Measurements from ENCODE around the gene ZNF219.

The ZNF219 gene

GRCh38 chr14:21113369-21113768 is 14.9 kb upstream of the ZNF219 start:
- no peak for TF ChIP-seq SPI1 (IDR thresholded peaks at IDR 0.05; ENCODE audit: low read depth, low read length)
- no peak for TF ChIP-seq POLR2AphosphoS5 (IDR thresholded peaks at IDR 0.05; ENCODE audit: low read depth, low read length)
- no peak for TF ChIP-seq TAF1 (IDR thresholded peaks at IDR 0.05; ENCODE audit: low read depth, low read length)
- no peak for TF ChIP-seq PAX5 (IDR thresholded peaks at IDR 0.05; ENCODE audit: insufficient read depth, low read length, severe bottlenecking)
- TF ChIP-seq POU2F2 (IDR thresholded peaks at IDR 0.05; ENCODE audit: low read depth, low read length), result no peak
- no peak for TF ChIP-seq POLR2A (IDR thresholded peaks at IDR 0.05; ENCODE audit: low read depth, low read length)
- FAIRE-seq (no peak), DNase-seq (ENCODE audit: insufficient read length, low spot score) (no peak)

GRCh38 chr14:21112255-21112654 is 13.8 kb upstream of the ZNF219 start:
- DNase-seq (ENCODE audit: insufficient read length, low spot score) (no peak), FAIRE-seq (no peak)
- TF ChIP-seq TAF1 (IDR thresholded peaks at IDR 0.05; ENCODE audit: low read depth, low read length), result no peak
- TF ChIP-seq POU2F2 (IDR thresholded peaks at IDR 0.05; ENCODE audit: low read depth, low read length), result no peak
- no peak for TF ChIP-seq POLR2A (IDR thresholded peaks at IDR 0.05; ENCODE audit: low read depth, low read length)
- TF ChIP-seq SPI1 (IDR thresholded peaks at IDR 0.05; ENCODE audit: low read depth, low read length), result no peak
- no peak for TF ChIP-seq POLR2AphosphoS5 (IDR thresholded peaks at IDR 0.05; ENCODE audit: low read depth, low read length)
- no peak for TF ChIP-seq PAX5 (IDR thresholded peaks at IDR 0.05; ENCODE audit: insufficient read depth, low read length, severe bottlenecking)

- DNase-seq (ENCODE audit: insufficient read length, low spot score) (no peak), FAIRE-seq (peak; percentile 56)
- TF ChIP-seq SPI1 (IDR thresholded peaks at IDR 0.05; ENCODE audit: low read depth, low read length) (no peak), POU2F2 (IDR thresholded peaks at IDR 0.05; ENCODE audit: low read depth, low read length) (0 out of 2 replicates have a peak, but pooled peaks have one; percentile 43)
Observed at GRCh38 chr14:21109377-21110138, 11.1 kb upstream of the ZNF219 start.

GRCh38 chr14:21108791-21109190 is 10.3 kb upstream of the ZNF219 start:
- FAIRE-seq (no peak), DNase-seq (ENCODE audit: insufficient read length, low spot score) (no peak)
- TF ChIP-seq SPI1 (IDR thresholded peaks at IDR 0.05; ENCODE audit: low read depth, low read length) (0 out of 2 replicates have a peak, but pooled peaks have one; percentile 27), PAX5 (IDR thresholded peaks at IDR 0.05; ENCODE audit: insufficient read depth, low read length, severe bottlenecking) (no peak), POLR2A (IDR thresholded peaks at IDR 0.05; ENCODE audit: low read depth, low read length) (no peak)

GRCh38 chr14:21107283-21107800 is 8.9 kb upstream of the ZNF219 start:
- TF ChIP-seq SPI1 (IDR thresholded peaks at IDR 0.05; ENCODE audit: low read depth, low read length) (no peak), POLR2AphosphoS5 (IDR thresholded peaks at IDR 0.05; ENCODE audit: low read depth, low read length) (no peak), POU2F2 (IDR thresholded peaks at IDR 0.05; ENCODE audit: low read depth, low read length) (no peak)
- DNase-seq (ENCODE audit: insufficient read length, low spot score), result no peak
- no peak for FAIRE-seq

- peak; percentile 31 for FAIRE-seq
Observed at GRCh38 chr14:21106498-21107282, 8.2 kb upstream of the ZNF219 start.

GRCh38 chr14:21106176-21106497 is 7.7 kb upstream of the ZNF219 start:
- DNase-seq (ENCODE audit: insufficient read length, low spot score) (no peak), FAIRE-seq (no peak)
- no peak for TF ChIP-seq POLR2A (IDR thresholded peaks at IDR 0.05; ENCODE audit: low read depth, low read length)
- TF ChIP-seq SPI1 (IDR thresholded peaks at IDR 0.05; ENCODE audit: low read depth, low read length), result no peak
- no peak for TF ChIP-seq POU2F2 (IDR thresholded peaks at IDR 0.05; ENCODE audit: low read depth, low read length)
- no peak for TF ChIP-seq POLR2AphosphoS5 (IDR thresholded peaks at IDR 0.05; ENCODE audit: low read depth, low read length)
- TF ChIP-seq TAF1 (IDR thresholded peaks at IDR 0.05; ENCODE audit: low read depth, low read length), result no peak
- no peak for TF ChIP-seq PAX5 (IDR thresholded peaks at IDR 0.05; ENCODE audit: insufficient read depth, low read length, severe bottlenecking)

More at GRCh38 chr14:21106498-21107282, 8.2 kb upstream of the ZNF219 start:
- TF ChIP-seq POU2F2 (IDR thresholded peaks at IDR 0.05; ENCODE audit: low read depth, low read length) (peak; percentile 33; the same call in 1 of the 2 replicates), POLR2AphosphoS5 (IDR thresholded peaks at IDR 0.05; ENCODE audit: low read depth, low read length) (no peak)
- no peak for DNase-seq (ENCODE audit: insufficient read length, low spot score)

- DNase-seq (ENCODE audit: insufficient read length, low spot score) (no peak), FAIRE-seq (no peak)
- TF ChIP-seq PAX5 (IDR thresholded peaks at IDR 0.05; ENCODE audit: insufficient read depth, low read length, severe bottlenecking) (no peak), POU2F2 (IDR thresholded peaks at IDR 0.05; ENCODE audit: low read depth, low read length) (no peak), SPI1 (IDR thresholded peaks at IDR 0.05; ENCODE audit: low read depth, low read length) (no peak), TAF1 (IDR thresholded peaks at IDR 0.05; ENCODE audit: low read depth, low read length) (no peak), POLR2A (IDR thresholded peaks at IDR 0.05; ENCODE audit: low read depth, low read length) (no peak)
Observed at GRCh38 chr14:21105095-21105494, 6.6 kb upstream of the ZNF219 start.

- DNase-seq (ENCODE audit: insufficient read length, low spot score), result no peak
- no peak for FAIRE-seq
- TF ChIP-seq SPI1 (IDR thresholded peaks at IDR 0.05; ENCODE audit: low read depth, low read length) (no peak), TAF1 (IDR thresholded peaks at IDR 0.05; ENCODE audit: low read depth, low read length) (no peak), POLR2A (IDR thresholded peaks at IDR 0.05; ENCODE audit: low read depth, low read length) (no peak), PAX5 (IDR thresholded peaks at IDR 0.05; ENCODE audit: insufficient read depth, low read length, severe bottlenecking) (no peak), POLR2AphosphoS5 (IDR thresholded peaks at IDR 0.05; ENCODE audit: low read depth, low read length) (no peak), POU2F2 (IDR thresholded peaks at IDR 0.05; ENCODE audit: low read depth, low read length) (no peak)
Observed at GRCh38 chr14:21104448-21105060, 6.1 kb upstream of the ZNF219 start.
